ENCODE data around the gene CELF4.

CELF4 gene

DNA sequence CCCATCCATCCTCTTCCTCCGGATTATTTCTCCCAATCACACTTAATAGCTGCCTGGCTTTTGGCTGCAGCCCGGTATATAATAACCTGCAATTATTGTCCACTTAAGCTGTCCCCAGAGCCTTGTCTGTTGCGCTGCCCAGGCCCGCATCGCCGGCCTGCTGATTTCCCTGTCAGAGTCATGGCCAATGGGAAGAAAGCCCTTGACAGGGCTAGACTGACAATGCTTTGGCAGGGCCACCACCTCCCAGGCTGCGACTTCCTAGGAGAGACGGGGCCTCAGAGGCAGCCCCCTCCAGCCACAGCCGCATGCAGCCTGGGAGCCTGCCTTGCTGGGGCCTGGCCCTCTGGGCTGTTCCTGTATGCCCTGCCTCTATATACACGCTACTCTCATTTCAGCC lies 10.0 kb upstream of the CELF4 start:
- Histone ChIP-seq H3K9ac (no peak overlapping the region), H3K9me3 (ENCODE audit: control insufficient read depth, low read length) (no peaks in the 10 kb centered on the region), H3K27ac (no peak overlapping the region), H3K27me3 (ENCODE audit: control insufficient read depth, insufficient read depth, low read length) (no peaks in the 10 kb centered on the region), H3K4me3 (ENCODE audit: low read depth, low read length) (no peak overlapping the region), H3K4me2 (ENCODE audit: low read length) (no peak overlapping the region), H3K36me3 (ENCODE audit: control insufficient read depth, insufficient read depth, low read length) (no peaks in the 10 kb centered on the region), H3K4me1 (no peaks in the 10 kb centered on the region), H3K79me2 (no peaks in the 10 kb centered on the region), H2AFZ (no peak overlapping the region)
- TF ChIP-seq, protein P1, sequence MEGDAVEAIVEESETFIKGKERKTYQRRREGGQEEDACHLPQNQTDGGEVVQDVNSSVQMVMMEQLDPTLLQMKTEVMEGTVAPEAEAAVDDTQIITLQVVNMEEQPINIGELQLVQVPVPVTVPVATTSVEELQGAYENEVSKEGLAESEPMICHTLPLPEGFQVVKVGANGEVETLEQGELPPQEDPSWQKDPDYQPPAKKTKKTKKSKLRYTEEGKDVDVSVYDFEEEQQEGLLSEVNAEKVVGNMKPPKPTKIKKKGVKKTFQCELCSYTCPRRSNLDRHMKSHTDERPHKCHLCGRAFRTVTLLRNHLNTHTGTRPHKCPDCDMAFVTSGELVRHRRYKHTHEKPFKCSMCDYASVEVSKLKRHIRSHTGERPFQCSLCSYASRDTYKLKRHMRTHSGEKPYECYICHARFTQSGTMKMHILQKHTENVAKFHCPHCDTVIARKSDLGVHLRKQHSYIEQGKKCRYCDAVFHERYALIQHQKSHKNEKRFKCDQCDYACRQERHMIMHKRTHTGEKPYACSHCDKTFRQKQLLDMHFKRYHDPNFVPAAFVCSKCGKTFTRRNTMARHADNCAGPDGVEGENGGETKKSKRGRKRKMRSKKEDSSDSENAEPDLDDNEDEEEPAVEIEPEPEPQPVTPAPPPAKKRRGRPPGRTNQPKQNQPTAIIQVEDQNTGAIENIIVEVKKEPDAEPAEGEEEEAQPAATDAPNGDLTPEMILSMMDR (IDR thresholded peaks at IDR 0.05) = no peak

DNA sequence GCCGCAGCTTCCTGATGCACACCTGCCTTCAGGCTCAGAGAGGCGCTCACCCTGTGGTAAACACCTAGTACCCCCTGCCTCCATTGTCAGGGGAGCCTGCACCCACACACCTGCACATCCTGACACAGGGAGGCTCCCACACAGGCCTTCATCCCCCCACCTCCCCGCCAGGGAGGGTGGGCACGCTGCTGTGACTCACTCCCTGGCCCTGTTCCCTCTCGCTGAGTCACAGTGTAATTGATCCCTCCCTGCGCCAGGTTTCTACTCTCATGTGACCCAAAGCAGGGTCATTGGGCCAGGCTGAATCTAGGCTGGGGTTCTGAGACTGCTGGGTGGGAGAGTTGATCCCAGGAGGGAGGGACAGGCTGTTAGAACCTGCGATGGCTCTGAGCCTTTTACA lies 8.5 kb upstream of the CELF4 start:
- Histone ChIP-seq H3K4me3 (ENCODE audit: low read depth, low read length) (no peak overlapping the region), H3K9ac (no peak overlapping the region), H3K79me2 (no peaks in the 10 kb centered on the region), H3K36me3 (ENCODE audit: control insufficient read depth, insufficient read depth, low read length) (no peaks in the 10 kb centered on the region), H3K9me3 (ENCODE audit: control insufficient read depth, low read length) (no peaks in the 10 kb centered on the region), H3K4me2 (ENCODE audit: low read length) (no peak overlapping the region), H3K27me3 (ENCODE audit: control insufficient read depth, insufficient read depth, low read length) (no peaks in the 10 kb centered on the region), H2AFZ (no peak overlapping the region), H3K4me1 (no peaks in the 10 kb centered on the region), H3K27ac (no peak overlapping the region)
- TF ChIP-seq, protein P1 (IDR thresholded peaks at IDR 0.05) = no peak

GRCh38 chr18:37572736-37573135 lies 7.1 kb upstream of the CELF4 start:
- H3K4me3 ChIP-seq (ENCODE audit: low read depth, low read length) = no peak overlapping the region
- H3K4me2 ChIP-seq (ENCODE audit: low read length) = no peak overlapping the region
- no peak overlapping the region for H2AFZ ChIP-seq
- H3K79me2 ChIP-seq = no peaks in the 10 kb centered on the region
- no peaks in the 10 kb centered on the region for H3K27me3 ChIP-seq (ENCODE audit: control insufficient read depth, insufficient read depth, low read length)
- no peak overlapping the region for H3K27ac ChIP-seq
- TF ChIP-seq, protein P1 (IDR thresholded peaks at IDR 0.05) = no peak
- no peaks in the 10 kb centered on the region for H3K36me3 ChIP-seq (ENCODE audit: control insufficient read depth, insufficient read depth, low read length)
- no peaks in the 10 kb centered on the region for H3K4me1 ChIP-seq
- H3K9me3 ChIP-seq (ENCODE audit: control insufficient read depth, low read length) = no peaks in the 10 kb centered on the region
- H3K9ac ChIP-seq = no peak overlapping the region

DNA sequence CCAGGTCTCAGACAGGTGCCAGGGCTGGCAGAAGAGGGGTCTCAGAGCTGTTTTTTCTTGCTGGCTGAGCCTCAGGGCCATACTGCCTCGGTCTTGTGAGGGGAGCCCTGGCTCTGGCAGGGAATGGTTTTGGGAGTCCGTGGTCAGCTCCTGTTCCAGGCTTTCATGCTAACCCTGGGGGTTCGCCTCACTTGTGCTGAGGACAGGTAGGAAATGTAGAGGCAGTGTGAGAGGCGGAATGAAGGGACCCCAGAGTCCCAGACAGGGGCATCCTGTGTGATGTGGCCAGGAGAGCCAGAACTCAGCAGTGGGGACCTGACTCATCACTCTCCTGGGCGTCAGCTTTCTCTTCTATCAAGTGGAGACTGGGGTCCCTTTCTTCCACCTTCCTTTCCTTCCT lies 5.7 kb upstream of the CELF4 start:
- H3K9me3 ChIP-seq (ENCODE audit: control insufficient read depth, low read length) = no peaks in the 10 kb centered on the region
- H3K36me3 ChIP-seq (ENCODE audit: control insufficient read depth, insufficient read depth, low read length) = no peaks in the 10 kb centered on the region
- no peak overlapping the region for H2AFZ ChIP-seq
- H3K27ac ChIP-seq = no peak overlapping the region
- H3K27me3 ChIP-seq (ENCODE audit: control insufficient read depth, insufficient read depth, low read length) = no peaks in the 10 kb centered on the region
- TF ChIP-seq, protein P1 (IDR thresholded peaks at IDR 0.05) = no peak
- H3K9ac ChIP-seq = no peak overlapping the region
- no peaks in the 10 kb centered on the region for H3K79me2 ChIP-seq
- H3K4me1 ChIP-seq = no peaks in the 10 kb centered on the region
- no peak overlapping the region for H3K4me2 ChIP-seq (ENCODE audit: low read length)
- no peak overlapping the region for H3K4me3 ChIP-seq (ENCODE audit: low read depth, low read length)

DNA sequence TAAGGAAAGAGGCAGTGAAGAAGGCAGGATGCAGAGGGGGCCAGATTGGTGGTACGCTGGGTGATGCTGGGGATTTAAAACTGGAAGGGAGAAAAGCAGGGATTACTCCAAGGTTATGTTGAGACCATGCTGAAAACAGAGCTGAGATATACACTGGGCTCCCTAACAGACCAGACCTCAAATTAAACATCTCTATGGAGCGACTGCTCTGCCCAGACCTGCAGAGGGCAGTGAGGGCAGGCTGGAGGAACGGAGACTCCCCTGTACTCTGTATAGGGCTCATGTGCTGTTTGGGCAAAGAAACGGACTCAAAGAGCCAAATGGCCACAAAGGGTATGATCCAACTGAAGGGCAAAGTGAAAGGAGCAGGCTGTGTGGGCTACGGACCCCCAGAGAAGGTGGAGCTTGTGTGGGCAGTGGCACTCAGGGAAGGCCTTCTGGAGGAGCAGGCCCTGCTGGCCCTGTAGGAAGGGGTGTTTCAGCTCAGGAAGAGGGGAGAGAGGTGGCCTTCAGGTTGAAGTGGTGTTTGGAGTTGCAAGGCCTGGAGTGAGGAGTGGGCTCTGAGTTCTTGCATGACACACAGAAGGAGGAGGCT lies 4.8 kb upstream of the CELF4 start:
- Histone ChIP-seq H3K4me3 (ENCODE audit: low read depth, low read length) (no peak overlapping the region), H3K4me2 (ENCODE audit: low read length) (no peak overlapping the region), H3K79me2 (no peaks in the 10 kb centered on the region), H3K9me3 (ENCODE audit: control insufficient read depth, low read length) (no peaks in the 10 kb centered on the region), H2AFZ (no peak overlapping the region), H3K27ac (no peak overlapping the region), H3K9ac (no peak overlapping the region), H3K27me3 (ENCODE audit: control insufficient read depth, insufficient read depth, low read length) (no peaks in the 10 kb centered on the region), H3K36me3 (ENCODE audit: control insufficient read depth, insufficient read depth, low read length) (no peaks in the 10 kb centered on the region), H3K4me1 (no peaks in the 10 kb centered on the region)
- TF ChIP-seq, protein P1 (IDR thresholded peaks at IDR 0.05) = no peak
